GM10248 (cell line): Measurements from ENCODE around the gene PAX5.

Experiments
- CTCF ChIA-PET: fragments of 300-600 bp; sonication (Branson Sonifier 250); formaldehyde crosslinking; extraction: SDS; loops from one replicate; lab custom pipeline; 2021; ENCODE audit warnings: antibody characterized with exemption; lab: Yijun Ruan, JAX
- POLR2A ChIA-PET: fragments of 350-650 bp; sonication (Branson Sonifier 250); formaldehyde crosslinking; extraction: SDS; loops from one replicate; lab custom pipeline; 2020; ENCODE audit warnings: antibody characterized with exemption; lab: Yijun Ruan, JAX
- DNase-seq: peaks from one replicate; pipeline ENCODE4 v3.0.0; 2012; ENCODE audit errors: extremely low spot score
- CTCF ChIP-seq: IDR thresholded peaks from 2 replicates; pipeline ENCODE4 v1.5.1; 2012; ENCODE audit warnings: mild to moderate bottlenecking, low read depth; ENCODE audit errors: extremely low read depth, missing control alignments, control extremely low read depth

Gene PAX5

GRCh38 chr9:37026113-37026930 lies 7.7 kb downstream of the PAX5 start:
- TF ChIP-seq CTCF: no peak
- DNase-seq: no peak
- POLR2A ChIA-PET: interaction anchor here (0.8 kb wide), 1 partner anchor 30 kb away, joined by 3 read pairs; no protein-coding TSS in a partner anchor
- CTCF ChIA-PET: interaction anchor here (0.8 to 8.0 kb wide), 7 partner anchors 9 to 345 kb away, joined by 3 to 58 read pairs (median 9); no protein-coding TSS in a partner anchor

- no peak for TF ChIP-seq CTCF
- no peak for DNase-seq
- POLR2A ChIA-PET: interaction anchor here (0.8 kb wide), 1 partner anchor 29 kb away, joined by 3 read pairs; no protein-coding TSS in a partner anchor
- CTCF ChIA-PET: interaction anchor here (0.8 to 8.0 kb wide), 9 partner anchors 10 to 346 kb away, joined by 3 to 58 read pairs (median 7); no protein-coding TSS in a partner anchor
Measured at GRCh38 chr9:37025823-37026112, 8.3 kb downstream of the PAX5 start.

GRCh38 chr9:37025071-37025822 lies 8.8 kb downstream of the PAX5 start:
- POLR2A ChIA-PET: interaction anchor here (0.6 kb wide), 2 partner anchors 31 to 152 kb away, joined by 3 to 11 read pairs; no protein-coding TSS in a partner anchor
- CTCF ChIA-PET: interaction anchor here (0.8 to 8.0 kb wide), 11 partner anchors 12 to 346 kb away, joined by 3 to 58 read pairs (median 7); no protein-coding TSS in a partner anchor
- TF ChIP-seq CTCF: no peak
- no peak for DNase-seq

GRCh38 chr9:37017546-37017945 lies 16.5 kb downstream of the PAX5 start:
- no peak for TF ChIP-seq CTCF
- ChIA-PET CTCF (interaction anchor here (1.2 to 1.3 kb wide), 2 partner anchors 11 to 45 kb away, joined by 3 read pairs; no protein-coding TSS in a partner anchor), POLR2A (no interaction called here)
- DNase-seq: no peak

- TF ChIP-seq CTCF: no peak
- POLR2A ChIA-PET: interaction anchor here (0.5 kb wide), 1 partner anchor 16 kb away, joined by 3 read pairs; no protein-coding TSS in a partner anchor
- CTCF ChIA-PET: interaction anchor here (1.2 to 5.5 kb wide), 6 partner anchors 11 to 404 kb away, joined by 3 to 72 read pairs (median 6); partner anchors contain the start of gene ZCCHC7
- DNase-seq: no peak
Measured at GRCh38 chr9:37011530-37011929, 22.5 kb downstream of the PAX5 start.

- ChIA-PET CTCF (interaction anchor here (0.9 to 5.5 kb wide), 9 partner anchors 12 to 405 kb away, joined by 3 to 72 read pairs (median 7); partner anchors contain the start of gene ZCCHC7), POLR2A (interaction anchor here (0.5 kb wide), 1 partner anchor 16 kb away, joined by 3 read pairs; no protein-coding TSS in a partner anchor)
- no peak for DNase-seq
- TF ChIP-seq CTCF: no peak
Measured at GRCh38 chr9:37010976-37011375, 23.1 kb downstream of the PAX5 start.
